HFF-Myc (cell line): ENCODE measurements around the gene TDRD12.
"Not testable (repeated sequence)": the region's sequence is repeated elsewhere in the genome, so short reads cannot be mapped to it uniquely, and the experiment has no call there.

Experiments used
- DNase-seq: peaks from one replicate; pipeline ENCODE4 v3.0.0-alpha.2; 2011; ENCODE audit warnings: low read depth; ENCODE audit errors: extremely low read depth
- H3K4me3 ChIP-seq: replicated peaks from 2 replicates; pipeline ENCODE4 v1.5.1; 2011; ENCODE audit warnings: low read depth, mild to moderate bottlenecking, control low read depth, low read length
- CTCF ChIP-seq: IDR thresholded peaks from 2 replicates; pipeline ENCODE4 v1.5.1; 2012; ENCODE audit warnings: mild to moderate bottlenecking, low read depth, low read length, control low read depth; ENCODE audit errors: missing control alignments

The TDRD12 gene

GRCh38 chr19:32842061-32842460 is 122.5 kb downstream of the TDRD12 start:
- DNase-seq: no peak
- no peak overlapping the region for H3K4me3 ChIP-seq
- no peak for TF ChIP-seq CTCF

GRCh38 chr19:32843716-32844245 is 124.2 kb downstream of the TDRD12 start:
- H3K4me3 ChIP-seq: no peak overlapping the region
- TF ChIP-seq CTCF: no peak
- no peak for DNase-seq

GRCh38 chr19:32848035-32848434 is 128.5 kb downstream of the TDRD12 start:
- DNase-seq, H3K4me3 ChIP-seq: not testable (repeated sequence)

- no peak overlapping the region for H3K4me3 ChIP-seq
- no peak for TF ChIP-seq CTCF
- no peak for DNase-seq
Observed at GRCh38 chr19:32852216-32852615, 132.6 kb downstream of the TDRD12 start.

GRCh38 chr19:32856818-32857217 is 137.3 kb downstream of the TDRD12 start:
- not testable (repeated sequence) for DNase-seq, H3K4me3 ChIP-seq

- no peak overlapping the region for H3K4me3 ChIP-seq
- TF ChIP-seq CTCF: no peak
- no peak for DNase-seq
Observed at GRCh38 chr19:32857584-32857983, 138.0 kb downstream of the TDRD12 start.

- TF ChIP-seq CTCF: no peak
- no peak overlapping the region for H3K4me3 ChIP-seq
- DNase-seq: no peak
Observed at GRCh38 chr19:32858155-32858554, 138.6 kb downstream of the TDRD12 start.

GRCh38 chr19:32858559-32858958 is 139.0 kb downstream of the TDRD12 start:
- DNase-seq: no peak
- H3K4me3 ChIP-seq: no peak overlapping the region
- TF ChIP-seq CTCF: no peak
